ACC112 (cell line): ENCODE results near the gene LIN28A.
A peak's percentile ranks its signal among the peaks of the same experiment; 100 is the strongest.
"Not testable (repeated sequence)": the region's sequence is repeated elsewhere in the genome, so short reads cannot be mapped to it uniquely, and the experiment has no call there.

Source experiments
- H2AFZ ChIP-seq: fragments of 200-600 bp; sonication (generic); one replicate; pipeline ENCODE4 v1.6.0; 2017; ENCODE audit warnings: antibody characterized with exemption, low read length; ENCODE audit not compliant: unreplicated experiment
- H3K27ac ChIP-seq: fragments of 200-600 bp; sonication (generic); 2 replicates; pipeline ENCODE4 v1.5.1; 2014; ENCODE audit warnings: low read depth, mild to moderate bottlenecking, antibody characterized with exemption, low read length, moderate library complexity
- H3K27me3 ChIP-seq: fragments of 200-600 bp; sonication (generic); 2 replicates; pipeline ENCODE4 v1.6.1; 2014; ENCODE audit warnings: mild to moderate bottlenecking, antibody characterized with exemption, low read length, moderate library complexity, mixed read lengths; ENCODE audit not compliant: insufficient read depth
- H3K36me3 ChIP-seq: fragments of 200-600 bp; sonication (generic); 2 replicates; pipeline ENCODE4 v1.6.1; 2016; ENCODE audit warnings: mild to moderate bottlenecking, antibody characterized with exemption, low read length, moderate library complexity, mixed read lengths; ENCODE audit not compliant: insufficient read depth
- H3K4me1 ChIP-seq: fragments of 200-600 bp; sonication (generic); one replicate; pipeline ENCODE4 v1.6.1; 2016; ENCODE audit warnings: low read length, mixed read lengths; ENCODE audit not compliant: insufficient read depth, unreplicated experiment, control insufficient read depth
- H3K4me3 ChIP-seq: fragments of 200-600 bp; sonication (generic); 2 replicates; pipeline ENCODE4 v1.5.1; 2014; ENCODE audit warnings: mild to moderate bottlenecking, low read depth, low read length
- H3K79me2 ChIP-seq: fragments of 200-600 bp; sonication (generic); one replicate; pipeline ENCODE4 v1.6.0; 2016; ENCODE audit warnings: low read length; ENCODE audit not compliant: control insufficient read depth, unreplicated experiment, insufficient read depth

The LIN28A gene

GRCh38 chr1:26372611-26373010 is 38.0 kb upstream of the LIN28A start, which contains the start of gene ZNF683:
Gene ZNF683, minus strand, starts transcription at chr1:26372750. Its CDS starts 4,179 bp downstream, at chr1:26368571.
- not testable (repeated sequence) for H3K27me3 ChIP-seq, H3K79me2 ChIP-seq, H3K27ac ChIP-seq, H2AFZ ChIP-seq, H3K4me3 ChIP-seq, H3K36me3 ChIP-seq
- peaks cover 20% of the 10 kb centered on the region for H3K4me1 ChIP-seq

GRCh38 chr1:26373281-26373680 is 37.3 kb upstream of the LIN28A start:
- no peak overlapping the region for H3K4me3 ChIP-seq
- H3K4me1 ChIP-seq = peaks cover 24% of the 10 kb centered on the region
- H3K36me3 ChIP-seq = no peaks in the 10 kb centered on the region
- no peaks in the 10 kb centered on the region for H3K27me3 ChIP-seq
- H3K27ac ChIP-seq = no peak overlapping the region
- H3K79me2 ChIP-seq = no peaks in the 10 kb centered on the region
- H2AFZ ChIP-seq = no peak overlapping the region

- no peaks in the 10 kb centered on the region for H3K36me3 ChIP-seq
- no peaks in the 10 kb centered on the region for H3K79me2 ChIP-seq
- H3K27me3 ChIP-seq = no peaks in the 10 kb centered on the region
- no peak overlapping the region for H3K4me3 ChIP-seq
- peaks cover 29% of the 10 kb centered on the region for H3K4me1 ChIP-seq
- H2AFZ ChIP-seq = no peak overlapping the region
- H3K27ac ChIP-seq = no peak overlapping the region
These were observed 36.8 kb upstream of the LIN28A start for GRCh38 chr1:26373789-26374188.

- H3K27ac ChIP-seq, H3K36me3 ChIP-seq: not testable (repeated sequence)
These were observed 36.3 kb upstream of the LIN28A start for GRCh38 chr1:26374361-26374760.

GRCh38 chr1:26375081-26375480 is 35.5 kb upstream of the LIN28A start:
- Histone ChIP-seq H3K4me3 (no peak overlapping the region), H3K4me1 (peaks cover 31% of the 10 kb centered on the region), H2AFZ (peak overlapping the region; percentile 60), H3K27ac (no peak overlapping the region), H3K79me2 (no peaks in the 10 kb centered on the region), H3K36me3 (no peaks in the 10 kb centered on the region), H3K27me3 (no peaks in the 10 kb centered on the region)

More at GRCh38 chr1:26374361-26374760, 36.3 kb upstream of the LIN28A start:
- not testable (repeated sequence) for H2AFZ ChIP-seq, H3K4me3 ChIP-seq, H3K27me3 ChIP-seq, H3K79me2 ChIP-seq
- H3K4me1 ChIP-seq = peaks cover 31% of the 10 kb centered on the region

GRCh38 chr1:26376050-26376449 is 34.6 kb upstream of the LIN28A start:
- Histone ChIP-seq H3K79me2 (no peaks in the 10 kb centered on the region), H3K4me3 (no peak overlapping the region), H3K27me3 (no peaks in the 10 kb centered on the region), H2AFZ (no peak overlapping the region), H3K36me3 (no peaks in the 10 kb centered on the region), H3K4me1 (peaks cover 31% of the 10 kb centered on the region), H3K27ac (no peak overlapping the region)

- Histone ChIP-seq H3K4me3 (peak overlapping the region; percentile 48), H3K79me2 (no peaks in the 10 kb centered on the region), H3K36me3 (no peaks in the 10 kb centered on the region), H2AFZ (no peak overlapping the region), H3K27ac (peak overlapping the region; percentile 86), H3K27me3 (no peaks in the 10 kb centered on the region), H3K4me1 (peaks cover 25% of the 10 kb centered on the region)
These were observed 32.3 kb upstream of the LIN28A start for GRCh38 chr1:26378088-26378878.

- Histone ChIP-seq H3K4me3 (peak overlapping the region; percentile 48; the same call in 1 of the 2 replicates), H3K36me3 (no peaks in the 10 kb centered on the region), H3K27me3 (no peaks in the 10 kb centered on the region), H3K4me1 (peaks cover 25% of the 10 kb centered on the region), H3K79me2 (no peaks in the 10 kb centered on the region), H2AFZ (no peak overlapping the region), H3K27ac (peak overlapping the region; percentile 86)
These were observed 31.8 kb upstream of the LIN28A start for GRCh38 chr1:26378879-26379251.

GRCh38 chr1:26384076-26384475 is 26.5 kb upstream of the LIN28A start:
- Histone ChIP-seq H3K27ac (no peak overlapping the region), H3K4me3 (no peak overlapping the region), H3K4me1 (peaks cover 25% of the 10 kb centered on the region), H3K27me3 (no peaks in the 10 kb centered on the region), H3K36me3 (no peaks in the 10 kb centered on the region), H2AFZ (no peak overlapping the region), H3K79me2 (no peaks in the 10 kb centered on the region)

- H2AFZ ChIP-seq, H3K4me3 ChIP-seq, H3K79me2 ChIP-seq, H3K27me3 ChIP-seq, H3K36me3 ChIP-seq, H3K27ac ChIP-seq: not testable (repeated sequence)
- peaks cover 29% of the 10 kb centered on the region for H3K4me1 ChIP-seq
These were observed 25.6 kb upstream of the LIN28A start for GRCh38 chr1:26385063-26385462.

- H3K27ac ChIP-seq = no peak overlapping the region
- H3K4me3 ChIP-seq = no peak overlapping the region
- no peaks in the 10 kb centered on the region for H3K79me2 ChIP-seq
- no peaks in the 10 kb centered on the region for H3K27me3 ChIP-seq
- H3K4me1 ChIP-seq = peaks cover 29% of the 10 kb centered on the region
- no peaks in the 10 kb centered on the region for H3K36me3 ChIP-seq
- H2AFZ ChIP-seq = no peak overlapping the region
These were observed 23.2 kb upstream of the LIN28A start for GRCh38 chr1:26387447-26387846.
